Caco-2 (cell line): ENCODE measurements around the gene MYOF. TPM values are rescaled to one million over a fixed set of nuclear protein-coding genes. Genes with fewer than 3 reads are reported as not detected.

Experiments
- BruUV-seq: library from RNA; stranded (reverse); fragments of 400-500 nt; replicated peaks from 2 replicates; lab custom pipeline; 2021; lab: Mats Ljungman, UMichigan
- CTCF ChIA-PET: fragments of 300-600 bp; sonication (Branson Sonifier 250); formaldehyde crosslinking; loops from one replicate; lab custom pipeline; 2022; ENCODE audit warnings: antibody characterized with exemption; lab: Charles Lee
- POLR2A ChIA-PET: fragments of 300-600 bp; sonication (Branson Sonifier 250); formaldehyde crosslinking; loops from one replicate; lab custom pipeline; 2022; ENCODE audit warnings: antibody characterized with exemption; lab: Charles Lee
- DNase-seq, 2 experiments: peaks; one replicate each; pipeline versions ENCODE4 v3.0.0 to v3.0.0-alpha.2; 2020 to 2022
- H3K27me3 ChIP-seq: replicated peaks from 2 replicates; pipeline ENCODE4 v1.6.0; 2011; ENCODE audit warnings: low read length; ENCODE audit not compliant: control insufficient read depth, insufficient read depth
- H3K36me3 ChIP-seq: 2 replicates; pipeline ENCODE4 v1.5.1; 2011; ENCODE audit warnings: low read length; ENCODE audit not compliant: control insufficient read depth, insufficient read depth
- H3K4me1 ChIP-seq: fragments of 250-450 bp; sonication (Bioruptor Pico); 2 replicates; pipeline ENCODE4 v1.5.1; 2020; ENCODE audit warnings: mild to moderate bottlenecking
- H3K4me3 ChIP-seq: 2 replicates; pipeline ENCODE4 v1.5.1; 2011; ENCODE audit warnings: low read depth, mild to moderate bottlenecking, control low read depth, low read length
- H3K9me3 ChIP-seq: fragments of 250-450 bp; sonication (Bioruptor Pico); 2 replicates; pipeline ENCODE4 v1.5.1; 2020; ENCODE audit warnings: mild to moderate bottlenecking, moderate library complexity
- H3K27ac Mint-ChIP-seq: one replicate; pipeline ENCODE4 v1.8.0; 2022; ENCODE audit warnings: mixed read lengths; ENCODE audit not compliant: unreplicated experiment
- H3K27me3 Mint-ChIP-seq: one replicate; pipeline ENCODE4 v1.8.0; 2022; ENCODE audit warnings: mixed read lengths; ENCODE audit not compliant: insufficient read depth, unreplicated experiment
- H3K36me3 Mint-ChIP-seq: one replicate; pipeline ENCODE4 v1.8.0; 2022; ENCODE audit warnings: mild to moderate bottlenecking, mixed read lengths; ENCODE audit not compliant: insufficient read depth, unreplicated experiment
- H3K4me1 Mint-ChIP-seq: one replicate; pipeline ENCODE4 v1.8.0; 2022; ENCODE audit warnings: low read depth, mixed read lengths; ENCODE audit not compliant: unreplicated experiment
- H3K4me3 Mint-ChIP-seq: one replicate; pipeline ENCODE4 v1.8.0; 2022; ENCODE audit warnings: mild to moderate bottlenecking, moderate library complexity, mixed read lengths; ENCODE audit not compliant: unreplicated experiment
- H3K9me3 Mint-ChIP-seq: one replicate; pipeline ENCODE4 v1.8.0; 2022; ENCODE audit warnings: mixed read lengths; ENCODE audit not compliant: unreplicated experiment
- CTCF ChIP-seq, 2 experiments: fragments of 200-600 bp in 1 of 2; IDR thresholded peaks; 1 replicate in 1 of 2; 2 replicates in 1 of 2; pipeline versions ENCODE4 v1.5.1 to v1.8.0; 2011 to 2022; ENCODE audit warnings: antibody characterized with exemption in 1 of 2, control low read depth in 1 of 2, inconsistent platforms in 1 of 2, low read depth in 1 of 2, low read length in 1 of 2, mild to moderate bottlenecking in 1 of 2, moderate library complexity in 1 of 2; ENCODE audit not compliant: insufficient read depth in 1 of 2, severe bottlenecking in 1 of 2, unreplicated experiment in 1 of 2
- intact Hi-C: fragments of 100-400 bp; cut with micrococcal nuclease; formaldehyde crosslinking; loops from one replicate; pipeline ENCODE4 v1.10.0; 2022; ENCODE audit not compliant: unreplicated experiment
- total RNA-seq: library from RNA; stranded (reverse); gene quantifications from 2 replicates; pipeline ENCODE4 v1.2.3, GENCODE V29; 2022

The MYOF gene
- total RNA-seq, 1 experiment from 2014 or later, result 148 TPM

GRCh38 chr10:93300981-93301380 lies 181.2 kb downstream of the MYOF start:
- no peak overlapping the region for H3K4me3 ChIP-seq
- no peaks in the 10 kb centered on the region for H3K27me3 ChIP-seq
- intact Hi-C loops, result no loop called here
- POLR2A ChIA-PET, result no interaction called here
- no TSS peak for BruUV-seq
- no peaks in the 10 kb centered on the region for H3K36me3 ChIP-seq
- Mint-ChIP-seq H3K9me3 (no peaks in the 10 kb centered on the region), H3K4me1 (peaks cover 14% of the 10 kb centered on the region), H3K36me3 (peaks cover 27% of the 10 kb centered on the region), H3K27me3 (no peaks in the 10 kb centered on the region), H3K4me3 (no peak overlapping the region), H3K27ac (no peak overlapping the region)
- H3K9me3 ChIP-seq, result no peaks in the 10 kb centered on the region
- no peak for DNase-seq
- peaks cover 24% of the 10 kb centered on the region for H3K4me1 ChIP-seq
- CTCF ChIA-PET, result no interaction called here
- TF ChIP-seq CTCF (IDR thresholded peaks at IDR 0.05; ENCODE audit: insufficient read depth in 1 of 2, low read depth in 1 of 2, low read length in 1 of 2, severe bottlenecking in 1 of 2, unreplicated experiment in 1 of 2), result no peak

- intact Hi-C loops, result no loop called here
- H3K36me3 Mint-ChIP-seq, result peaks cover 23% of the 10 kb centered on the region
- H3K9me3 Mint-ChIP-seq, result no peaks in the 10 kb centered on the region
- no TSS peak for BruUV-seq
- peak overlapping the region; percentile 27 for H3K27ac Mint-ChIP-seq
- Histone ChIP-seq H3K4me3 (no peak overlapping the region; the same call in 1 of the 2 replicates), H3K27me3 (no peaks in the 10 kb centered on the region), H3K36me3 (no peaks in the 10 kb centered on the region), H3K4me1 (peaks cover 24% of the 10 kb centered on the region), H3K9me3 (no peaks in the 10 kb centered on the region)
- POLR2A ChIA-PET, result no interaction called here
- H3K4me1 Mint-ChIP-seq, result peaks cover 14% of the 10 kb centered on the region
- H3K27me3 Mint-ChIP-seq, result no peaks in the 10 kb centered on the region
- peak overlapping the region; percentile 54 for H3K4me3 Mint-ChIP-seq
- no peak for TF ChIP-seq CTCF (IDR thresholded peaks at IDR 0.05; ENCODE audit: insufficient read depth in 1 of 2, low read depth in 1 of 2, low read length in 1 of 2, severe bottlenecking in 1 of 2, unreplicated experiment in 1 of 2)
- no peak for DNase-seq
- CTCF ChIA-PET, result interaction anchor here (0.9 kb wide), 1 partner anchor 294 kb away, joined by 3 read pairs; no protein-coding TSS in a partner anchor
These were observed 181.7 kb downstream of the MYOF start for GRCh38 chr10:93300288-93300917.

- no peaks in the 10 kb centered on the region for H3K27me3 ChIP-seq
- no peak for TF ChIP-seq CTCF (IDR thresholded peaks at IDR 0.05; ENCODE audit: insufficient read depth in 1 of 2, low read depth in 1 of 2, low read length in 1 of 2, severe bottlenecking in 1 of 2, unreplicated experiment in 1 of 2)
- H3K36me3 ChIP-seq, result no peaks in the 10 kb centered on the region
- POLR2A ChIA-PET, result no interaction called here
- Mint-ChIP-seq H3K36me3 (peaks cover 18% of the 10 kb centered on the region), H3K27me3 (no peaks in the 10 kb centered on the region), H3K9me3 (no peaks in the 10 kb centered on the region), H3K4me1 (peaks cover 14% of the 10 kb centered on the region), H3K4me3 (peak overlapping the region; percentile 54), H3K27ac (peak overlapping the region; percentile 27)
- CTCF ChIA-PET, result interaction anchor here (0.9 kb wide), 1 partner anchor 293 kb away, joined by 3 read pairs; no protein-coding TSS in a partner anchor
- peaks cover 24% of the 10 kb centered on the region for H3K4me1 ChIP-seq
- H3K4me3 ChIP-seq, result peak overlapping the region; percentile 14; the same call in 1 of the 2 replicates
- BruUV-seq, result no TSS peak
- intact Hi-C loops, result no loop called here
- no peaks in the 10 kb centered on the region for H3K9me3 ChIP-seq
- peak in 1 of 2 experiments; percentile 32 for DNase-seq
These were observed 182.4 kb downstream of the MYOF start for GRCh38 chr10:93299606-93300287.
